EH (cell line): Measurements from ENCODE around the gene NAV2.

Source experiments
- DNase-seq: peaks from one replicate; pipeline ENCODE4 v3.0.0-alpha.2; 2015; ENCODE audit warnings: low read depth

Gene NAV2

DNA sequence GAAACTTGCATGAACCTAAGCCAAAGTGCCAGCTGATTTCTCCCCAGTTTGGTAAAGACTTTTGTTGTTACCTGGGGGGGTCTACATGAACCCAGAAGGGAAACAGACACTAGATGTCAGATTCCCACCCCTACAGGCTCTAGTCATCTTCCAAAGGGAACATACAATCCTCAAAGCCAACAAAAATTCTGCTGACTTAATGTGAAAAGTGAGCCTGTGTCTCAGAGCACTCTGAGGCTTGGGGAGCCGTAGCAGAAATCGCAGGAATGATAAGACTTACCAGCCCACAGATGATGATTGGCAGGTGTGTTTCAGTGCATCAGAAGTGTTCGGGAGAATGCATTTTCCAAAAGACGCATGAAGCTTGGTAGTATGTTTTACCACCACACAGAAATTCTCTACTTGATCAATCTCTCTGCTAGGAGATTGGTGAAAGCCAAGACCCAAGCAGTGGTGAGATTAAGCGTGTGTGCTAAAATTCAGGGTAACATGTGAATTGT, 260.5 kb downstream of the NAV2 start:
- DNase-seq: no peak

DNA sequence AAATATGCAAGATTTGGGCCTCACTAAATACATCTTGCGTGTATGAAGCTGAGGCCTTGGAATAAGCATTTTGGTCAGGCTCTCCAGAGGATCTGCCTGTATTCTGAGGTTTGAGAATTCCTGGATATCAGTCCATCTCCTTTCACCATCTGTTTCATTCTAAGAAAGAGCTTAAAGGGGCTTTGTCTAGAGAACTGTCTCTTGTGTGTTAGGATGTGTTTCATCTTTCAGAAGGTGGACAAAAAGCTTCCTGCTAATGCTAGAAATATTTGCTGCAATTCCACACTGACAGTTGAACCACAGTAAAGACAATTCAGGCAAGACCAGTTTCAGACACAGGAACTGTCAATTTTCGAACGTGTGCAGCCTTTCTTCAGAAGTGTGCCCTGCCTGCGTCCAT, 262.2 kb downstream of the NAV2 start:
- no peak for DNase-seq

DNA sequence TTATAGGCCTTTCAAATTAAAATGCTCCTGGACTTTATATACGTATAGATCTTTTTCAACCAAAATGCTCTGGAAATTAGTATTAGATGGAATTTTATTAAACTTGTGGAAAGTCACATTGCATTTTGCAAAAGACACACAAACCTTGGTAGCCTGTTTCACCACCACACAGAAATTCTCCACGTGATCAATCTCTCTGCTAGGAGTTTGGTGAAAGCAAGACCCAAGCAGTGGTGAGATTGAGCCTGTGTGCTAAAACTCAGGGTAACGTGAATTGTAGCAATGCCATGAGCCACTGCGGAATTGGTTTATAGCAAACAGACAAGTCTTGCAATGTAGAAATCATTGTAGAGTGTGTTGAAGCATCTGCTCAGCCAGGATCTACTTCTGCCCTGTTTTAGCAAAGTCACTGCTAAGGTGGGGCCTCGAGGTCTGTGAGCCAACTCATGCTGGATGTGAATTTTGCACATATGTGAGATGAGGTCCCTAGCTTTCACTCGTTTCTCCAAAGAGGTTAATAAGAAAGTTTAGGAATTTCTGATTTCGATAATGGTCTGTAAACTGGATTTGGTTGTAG, 262.9 kb downstream of the NAV2 start:
- DNase-seq: no peak

DNA sequence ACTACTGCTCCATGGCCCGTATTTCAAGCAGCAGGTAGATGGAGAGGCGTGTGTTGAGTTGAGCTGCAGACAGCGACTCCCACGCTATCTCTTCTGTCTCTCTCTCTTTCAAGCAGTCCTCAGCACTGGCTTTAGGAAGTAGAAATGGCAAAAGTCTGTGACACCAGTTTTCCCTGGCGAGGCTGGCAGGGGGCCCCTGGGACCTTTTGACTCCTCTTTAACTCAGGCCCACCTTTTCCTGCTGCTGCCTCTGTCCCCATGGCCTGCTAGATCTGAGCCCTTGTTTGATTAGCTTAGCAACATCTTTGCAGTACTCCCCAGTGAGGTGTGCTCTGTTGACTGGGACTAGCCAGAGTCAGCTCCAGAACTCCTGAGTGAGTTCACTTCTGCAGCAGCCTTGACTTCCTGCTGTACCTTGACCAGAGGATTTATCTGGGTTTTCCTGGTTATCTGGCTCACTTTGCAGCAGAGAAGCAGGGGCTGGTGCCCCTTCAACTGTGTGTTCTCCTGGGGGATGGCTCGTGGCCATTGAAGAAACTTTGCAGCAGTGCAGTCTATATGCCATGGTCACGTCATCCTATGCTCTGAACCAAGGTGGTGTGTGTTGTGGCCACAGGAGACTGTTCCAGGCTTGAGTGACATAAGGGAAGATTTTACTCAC, 263.8 kb downstream of the NAV2 start:
- DNase-seq: no peak

DNA sequence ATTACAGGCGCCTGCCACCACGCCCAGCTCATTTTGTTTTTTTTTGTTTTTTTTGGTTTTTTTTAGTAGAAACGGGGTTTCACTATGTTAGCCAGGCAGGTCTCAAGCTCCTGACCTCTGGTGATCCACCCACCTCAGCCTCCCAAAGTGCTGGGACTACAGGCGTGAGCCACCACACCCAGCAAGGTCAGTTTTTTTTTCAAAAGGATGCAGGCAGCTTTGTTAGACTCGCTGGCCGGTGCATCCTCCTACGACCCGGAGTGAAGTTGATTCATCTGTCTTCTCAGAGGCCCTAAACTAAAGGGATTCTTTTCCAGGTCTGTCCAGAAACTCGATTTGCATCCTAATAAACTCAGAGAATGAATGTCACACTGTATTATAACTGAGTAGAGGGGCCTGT, 265.3 kb downstream of the NAV2 start:
- no peak for DNase-seq

DNA sequence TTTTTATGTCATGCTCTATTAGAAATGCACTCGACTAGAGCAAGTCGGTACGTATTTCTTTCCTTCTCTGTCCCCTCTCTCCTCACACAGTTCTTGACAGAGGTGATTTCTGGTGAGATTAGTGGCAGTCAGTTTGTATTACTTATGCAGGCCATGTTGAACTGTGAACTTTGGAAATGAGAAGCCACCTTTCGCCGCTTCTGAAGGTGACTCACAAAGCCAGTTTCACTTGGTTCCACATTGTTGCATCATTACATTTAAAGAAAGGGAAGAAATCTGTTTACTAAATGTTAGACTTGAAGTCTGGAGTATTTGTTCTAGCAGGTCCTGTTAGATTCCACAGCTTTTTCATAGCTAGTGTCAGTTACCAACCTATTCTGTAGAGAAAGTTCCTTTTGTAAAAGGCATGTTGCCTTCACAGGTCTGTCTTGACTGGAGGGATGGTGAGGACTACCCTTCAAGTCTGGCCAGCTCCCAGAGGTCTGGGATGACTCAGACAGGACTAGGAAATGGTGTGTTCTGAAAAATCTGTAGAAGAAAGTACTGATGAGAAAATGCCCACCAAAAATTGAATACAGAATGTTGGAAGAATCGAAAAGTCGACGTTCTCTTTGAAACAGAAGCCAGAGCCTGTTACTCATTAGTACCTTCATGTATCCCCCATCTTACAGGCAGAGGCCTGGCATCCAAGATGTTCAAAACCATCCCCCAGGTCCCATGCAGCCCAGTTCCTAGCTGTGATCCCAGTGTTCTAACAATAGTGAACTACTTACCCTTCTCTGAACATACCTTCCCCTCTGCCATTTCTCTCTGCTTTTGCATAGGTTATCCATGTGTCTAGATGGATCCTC, 266.3 kb downstream of the NAV2 start:
- DNase-seq: peak; percentile 86

DNA sequence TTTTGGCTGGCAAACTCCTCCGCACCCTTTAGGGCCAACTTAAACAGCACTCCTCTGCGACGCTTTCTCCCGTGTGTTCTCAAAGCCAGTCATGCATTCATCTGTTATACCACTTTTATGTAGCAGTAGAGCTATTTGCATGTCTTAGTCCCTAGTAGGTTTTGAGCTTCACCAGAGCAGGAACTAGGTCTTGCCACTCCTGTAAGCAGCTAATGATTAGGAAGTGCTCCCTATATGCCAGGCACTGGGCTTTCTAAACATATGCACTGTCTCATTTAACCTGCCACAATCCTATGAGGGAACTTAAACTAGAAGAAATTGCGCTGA, 266.8 kb downstream of the NAV2 start:
- no peak for DNase-seq

DNA sequence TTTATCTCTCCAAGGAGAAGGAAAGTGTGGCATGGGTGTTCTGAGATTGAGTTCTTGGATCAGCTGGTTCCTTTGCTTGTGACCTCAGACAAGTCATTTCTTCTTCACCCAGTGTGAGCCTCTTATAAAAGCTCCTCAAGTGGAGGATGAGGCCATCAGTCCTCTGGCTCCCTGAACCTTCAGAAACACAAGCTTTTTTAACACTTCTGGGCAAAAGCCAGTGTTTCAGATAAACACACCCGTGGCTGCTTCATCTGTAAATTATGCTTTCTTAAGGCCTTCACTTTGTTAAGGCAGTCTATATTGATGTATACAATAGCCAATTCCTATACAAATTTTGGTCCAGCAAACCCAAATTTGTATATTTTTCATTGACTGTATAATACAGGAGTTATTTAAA, 267.8 kb downstream of the NAV2 start:
- peak; percentile 35 for DNase-seq

DNA sequence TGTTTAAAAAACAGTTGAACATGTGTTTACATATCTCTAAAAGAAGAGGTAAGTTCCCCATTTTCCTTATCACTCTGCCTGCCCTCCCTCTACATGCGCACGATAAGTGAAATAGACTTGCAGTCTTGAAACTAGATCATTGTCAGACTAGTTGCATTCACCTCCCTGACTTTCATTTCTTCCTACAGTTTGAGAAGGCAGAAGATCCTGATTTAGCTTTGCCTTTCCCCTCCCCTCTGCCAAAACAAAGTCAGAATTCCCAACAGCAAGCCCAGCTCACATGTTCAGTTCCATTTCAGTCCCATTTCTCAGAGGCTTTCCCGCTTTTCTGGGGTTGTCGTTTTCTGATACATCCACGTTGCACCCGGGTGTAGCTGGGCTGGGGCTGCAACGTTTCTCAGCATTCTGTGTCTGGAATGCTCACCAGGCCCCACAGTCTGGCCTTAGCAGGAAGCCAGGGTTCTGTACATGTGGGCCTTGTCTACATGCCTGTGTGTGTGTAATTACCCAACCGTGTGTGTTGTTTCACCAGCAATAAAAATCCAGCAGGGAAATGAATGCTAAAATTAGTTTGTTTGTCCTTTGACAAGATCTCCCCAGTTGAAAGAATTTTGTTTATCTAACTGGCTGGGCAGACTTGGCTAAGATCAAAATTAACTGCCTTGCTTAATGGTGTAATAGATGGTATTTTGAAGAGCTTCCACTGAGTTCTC, 268.5 kb downstream of the NAV2 start:
- peak; percentile 97 for DNase-seq

DNA sequence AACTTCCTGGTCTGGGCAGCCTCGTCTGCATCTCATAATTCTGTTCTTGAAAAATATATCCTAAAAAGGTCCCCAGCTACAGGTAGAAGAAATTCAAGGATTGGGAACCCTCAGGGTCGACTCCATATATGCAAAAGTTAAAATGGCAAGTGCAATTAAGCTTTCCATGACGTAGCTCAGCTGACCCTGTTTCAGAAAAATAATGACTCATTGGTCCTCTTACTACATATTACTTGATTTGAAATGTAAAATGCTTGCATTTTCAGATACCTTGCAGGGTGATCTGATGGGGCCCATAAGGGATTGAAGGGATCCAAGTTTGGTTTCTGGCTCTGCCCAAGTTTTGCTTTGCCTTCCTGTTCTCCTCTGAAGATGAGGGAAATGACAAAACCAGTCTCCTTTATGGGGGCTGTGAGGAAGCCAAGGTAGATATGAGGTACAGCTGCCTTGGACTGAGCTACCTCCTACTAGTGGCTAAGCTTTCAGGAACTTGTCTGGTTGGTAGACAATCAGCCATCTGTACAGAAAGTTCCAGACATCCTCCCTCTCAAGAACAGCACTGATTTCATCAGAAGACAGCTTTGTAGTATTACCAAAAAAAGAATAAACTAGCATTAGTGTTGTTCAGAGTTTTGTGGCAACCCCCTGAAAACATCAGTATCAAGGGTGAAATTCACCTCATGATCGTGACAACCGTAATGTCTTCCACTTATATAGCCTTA, 270.3 kb downstream of the NAV2 start:
- no peak for DNase-seq

DNA sequence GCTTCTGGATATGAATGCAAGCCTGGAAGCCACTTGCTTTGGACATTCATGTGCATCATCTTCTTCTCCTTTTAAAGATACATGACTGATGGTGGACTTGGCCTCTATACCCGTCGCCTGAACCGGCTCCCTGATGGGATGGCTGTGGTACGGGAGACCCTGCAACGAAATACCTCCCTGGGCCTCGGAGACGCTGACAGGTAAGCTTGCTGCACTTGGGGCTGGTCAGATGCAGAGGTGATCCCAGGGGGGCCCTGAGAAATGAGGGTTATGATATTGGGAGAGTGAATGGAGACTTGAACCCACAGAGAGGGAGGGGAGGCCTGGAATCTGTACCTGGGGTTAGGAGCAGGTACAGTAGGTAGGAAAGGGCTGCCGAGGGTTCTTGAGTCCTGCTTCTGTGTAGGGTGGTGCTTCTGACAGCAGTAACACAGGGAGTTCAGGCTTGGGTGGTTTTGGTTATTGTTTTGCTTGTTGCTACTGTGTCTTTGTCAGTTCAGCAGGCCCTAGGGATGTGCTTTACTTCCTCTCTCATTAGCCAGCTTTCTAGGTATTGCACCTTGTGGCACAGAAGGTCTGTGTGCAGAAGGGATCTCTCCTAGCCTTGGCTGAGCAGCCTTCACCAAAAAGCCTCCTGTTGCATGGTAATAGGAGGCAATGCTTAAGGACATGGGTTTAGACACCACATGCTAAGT, 271.6 kb downstream of the NAV2 start:
- DNase-seq: no peak

DNA sequence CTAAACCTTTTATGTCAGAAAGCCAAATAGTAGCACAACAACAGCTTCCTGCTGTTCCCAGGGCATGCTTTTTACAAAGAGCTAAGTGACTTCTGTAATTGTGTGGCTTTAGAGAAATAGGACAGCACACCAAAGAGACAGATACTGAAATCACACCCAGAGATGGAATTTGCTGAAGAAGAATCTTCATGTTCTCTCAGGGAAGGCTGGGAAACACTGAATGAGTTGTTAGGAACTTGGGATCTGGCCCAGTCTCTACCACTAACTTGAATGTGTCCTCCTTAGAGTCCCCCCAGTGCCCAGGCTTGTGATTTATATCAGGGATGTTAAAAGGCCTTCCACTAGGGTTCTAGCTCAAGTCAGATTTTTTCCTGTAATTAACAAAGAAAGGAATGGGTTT, 272.5 kb downstream of the NAV2 start:
- peak; percentile 74 for DNase-seq

DNA sequence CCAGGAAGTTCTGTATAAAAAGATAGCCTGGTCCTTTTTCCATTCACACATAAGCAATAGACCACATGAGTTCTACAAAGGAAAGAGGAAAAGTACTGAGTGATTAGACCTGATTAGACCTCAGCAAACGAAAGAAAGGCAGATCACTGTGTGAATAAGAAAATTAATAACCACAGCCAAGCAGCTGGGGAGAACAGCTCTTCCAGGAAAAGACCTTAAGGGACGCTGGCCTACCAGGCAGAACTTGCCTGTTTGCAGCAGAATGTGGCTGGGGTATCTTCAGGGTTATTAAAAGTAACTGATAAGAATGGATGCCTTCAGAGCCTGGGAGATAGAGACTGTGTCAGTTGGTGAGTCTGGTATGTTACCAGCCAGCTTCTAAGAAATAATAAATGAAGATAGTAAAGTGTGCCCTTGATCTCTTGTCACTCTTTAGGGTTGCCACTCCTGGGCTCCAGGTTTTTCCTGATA, 274.7 kb downstream of the NAV2 start:
- DNase-seq: no peak

DNA sequence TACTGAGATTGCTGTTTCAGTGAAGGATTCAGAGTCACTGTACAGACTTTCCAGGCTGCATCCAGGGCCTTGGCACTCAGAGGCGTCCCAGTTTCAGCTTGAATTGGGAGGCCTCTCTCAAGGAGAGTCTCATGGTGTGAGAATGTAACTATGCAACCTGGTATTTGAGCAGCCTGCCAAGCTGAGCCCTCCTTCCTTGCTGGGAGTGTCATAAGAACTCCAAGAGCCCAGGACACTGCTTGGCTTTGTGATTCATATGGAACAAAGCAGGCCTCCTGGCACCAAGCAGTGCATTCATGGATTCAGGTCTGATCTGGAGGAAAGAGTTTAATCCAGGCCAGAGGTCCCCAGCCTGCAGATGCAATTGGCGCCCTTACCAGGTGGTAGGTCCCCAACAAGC, 276.0 kb downstream of the NAV2 start:
- DNase-seq: peak; percentile 91

DNA sequence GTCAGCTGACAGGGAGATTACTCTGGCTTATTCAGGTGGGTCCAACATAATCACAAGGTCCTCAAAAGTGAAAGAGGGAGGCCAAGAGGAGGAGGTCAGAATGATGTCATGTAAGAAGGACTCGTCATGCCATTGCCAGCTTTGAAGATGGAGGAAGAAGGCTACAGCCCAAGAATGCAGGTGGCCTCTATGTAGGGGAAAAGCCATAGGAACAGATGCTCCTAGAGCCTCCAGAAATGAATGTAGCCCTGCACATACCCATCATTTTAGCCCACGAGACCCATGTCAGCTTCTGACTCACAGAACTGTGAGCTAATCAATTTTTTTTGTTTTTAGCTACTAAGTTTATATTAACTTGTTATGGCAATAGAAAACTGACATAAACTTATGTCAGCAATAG, 276.6 kb downstream of the NAV2 start:
- DNase-seq: no peak

DNA sequence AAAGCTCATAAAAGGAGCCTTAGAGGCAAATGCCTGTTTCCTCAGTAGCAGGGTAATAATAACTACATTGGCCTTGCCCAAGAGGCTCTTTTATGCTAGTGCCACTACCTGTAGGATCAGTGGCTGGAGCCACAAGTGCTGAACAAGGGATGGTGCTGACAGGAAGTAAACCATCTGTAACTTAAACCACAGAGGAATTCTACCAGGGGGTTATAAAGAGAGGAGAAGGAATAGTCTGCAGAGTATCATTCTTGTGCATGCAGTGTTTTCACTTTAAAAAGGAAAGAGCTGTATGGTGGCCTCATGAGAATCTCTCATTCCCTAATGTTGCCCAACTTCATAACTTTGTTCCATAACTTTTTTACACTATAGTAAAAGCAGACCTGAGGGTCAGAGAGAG, 279.5 kb downstream of the NAV2 start:
- DNase-seq: peak; percentile 42

DNA sequence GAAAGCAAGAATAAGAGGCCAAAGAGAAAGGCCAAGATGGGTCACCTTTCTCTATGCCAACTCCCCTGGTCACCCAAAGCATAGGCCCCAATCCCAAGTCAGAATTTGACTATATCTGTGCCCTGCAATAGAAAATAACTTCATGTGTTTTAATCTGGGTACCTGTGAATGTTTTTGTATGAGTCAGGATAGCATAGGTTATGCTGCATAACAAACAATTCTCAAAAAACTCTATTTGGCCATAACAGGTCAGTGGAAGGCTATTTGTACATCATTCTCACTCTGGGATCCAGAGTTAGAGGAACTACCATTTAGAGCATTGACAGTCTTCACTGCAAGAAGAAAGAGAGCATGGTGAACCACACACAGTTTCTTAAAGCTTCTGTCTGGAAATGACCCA, 280.4 kb downstream of the NAV2 start:
- no peak for DNase-seq

DNA sequence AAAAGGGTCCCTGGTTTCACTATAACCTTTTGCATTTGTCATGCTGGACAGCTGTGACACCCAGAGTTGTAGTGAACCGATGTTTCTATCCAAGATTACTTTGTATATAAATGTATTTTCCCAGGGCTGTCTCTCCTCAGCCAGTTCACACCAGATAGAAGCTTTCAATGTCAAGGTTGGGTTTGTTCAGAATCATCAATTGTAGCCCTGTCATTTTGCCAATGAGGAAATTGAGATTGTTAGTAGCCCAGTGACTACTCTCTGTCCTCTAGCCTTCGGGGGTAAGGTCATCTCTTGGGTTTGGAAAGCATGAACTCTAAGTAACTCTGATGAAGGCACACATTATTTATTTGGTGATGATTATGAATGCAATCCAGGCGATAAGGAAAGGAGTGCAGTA, 282.0 kb downstream of the NAV2 start:
- DNase-seq: no peak

DNA sequence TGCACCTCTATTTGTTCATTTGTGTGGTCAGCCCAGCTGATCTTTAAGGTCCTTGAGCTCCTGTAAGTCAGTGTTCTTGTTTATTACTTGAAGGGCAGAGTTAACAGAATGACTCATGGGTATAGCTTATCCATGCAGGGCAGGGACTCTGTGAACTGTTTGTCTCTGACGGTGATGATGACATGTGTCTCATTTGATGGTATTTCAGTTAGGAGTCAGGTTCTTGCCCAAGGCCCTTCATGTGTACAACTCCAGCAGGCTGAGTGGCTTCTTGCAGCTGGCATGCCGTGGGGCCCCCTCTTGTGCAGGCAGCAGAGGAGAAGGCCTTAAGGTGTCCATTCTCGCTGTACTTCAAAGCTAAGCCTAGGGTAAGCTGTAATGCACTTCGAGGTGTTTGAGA, 282.5 kb downstream of the NAV2 start:
- DNase-seq: peak; percentile 90

DNA sequence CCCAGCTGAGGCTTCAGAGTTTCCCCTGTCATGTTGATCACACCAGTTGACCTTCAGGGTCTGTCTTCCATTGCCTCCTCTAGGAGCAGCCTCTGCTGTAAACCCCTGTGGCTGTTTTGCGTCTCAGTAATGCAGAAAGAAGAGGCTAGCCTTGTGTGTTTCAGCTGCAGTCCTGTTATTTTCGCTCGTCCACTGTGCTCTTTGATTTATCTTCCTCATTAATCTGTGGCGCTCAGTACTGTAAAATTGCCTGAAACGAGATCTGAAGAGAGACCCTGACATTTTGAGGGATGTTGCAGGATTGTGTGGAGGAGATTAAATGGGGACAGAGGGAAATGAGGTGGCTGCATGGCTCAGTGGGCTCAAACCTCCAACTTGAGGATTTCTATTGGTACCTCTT, 283.9 kb downstream of the NAV2 start:
- no peak for DNase-seq

DNA sequence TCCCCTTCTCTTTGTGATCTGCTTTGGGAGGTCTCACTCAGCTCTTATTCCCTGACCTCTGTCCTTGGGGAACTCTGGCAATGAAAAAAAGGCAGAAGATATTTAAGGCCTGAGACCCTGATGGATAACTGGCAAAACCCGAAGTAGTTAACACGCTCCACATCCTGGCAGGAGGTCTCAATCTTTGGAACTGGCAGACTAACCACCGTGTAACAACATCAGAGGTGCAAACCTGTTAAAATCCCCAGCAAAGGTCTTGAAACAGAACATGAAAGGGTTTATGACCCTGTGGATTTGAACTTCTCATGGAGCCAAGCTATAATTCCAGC, 287.3 kb downstream of the NAV2 start:
- DNase-seq: no peak
